A673 (cell line): ENCODE measurements around the gene DUSP15. TPM values are rescaled to one million over a fixed set of nuclear protein-coding genes. Genes with fewer than 3 reads are reported as not detected.

Source experiments
- BruUV-seq: library from RNA; stranded (reverse); fragments of 400-500 nt; replicated peaks from 2 replicates; lab custom pipeline; 2021; lab: Mats Ljungman, UMichigan
- CTCF ChIA-PET: fragments of 300-600 bp; sonication (Branson Sonifier 250); formaldehyde crosslinking; loops from one replicate; lab custom pipeline; 2022; ENCODE audit warnings: antibody characterized with exemption; lab: Charles Lee
- POLR2A ChIA-PET: fragments of 300-600 bp; sonication (Branson Sonifier 250); formaldehyde crosslinking; loops from one replicate; lab custom pipeline; 2022; ENCODE audit warnings: antibody characterized with exemption; ENCODE audit not compliant: low non-redundant PET; lab: Charles Lee
- DNase-seq: peaks from one replicate; pipeline ENCODE4 v3.0.0-alpha.2; 2015; ENCODE audit warnings: low spot score
- H3K27ac ChIP-seq: fragments of 200-600 bp; sonication (generic); 2 replicates; pipeline ENCODE4 v1.5.1; 2016; ENCODE audit warnings: mixed run types, low read depth, mild to moderate bottlenecking, mixed read lengths, antibody characterized with exemption, low read length; ENCODE audit not compliant: poor library complexity, severe bottlenecking
- H3K27me3 ChIP-seq: fragments of 200-600 bp; sonication (generic); replicated peaks from 2 replicates; pipeline ENCODE4 v1.6.1; 2017; ENCODE audit warnings: mixed run types, low read depth, mild to moderate bottlenecking, mixed read lengths, antibody characterized with exemption, low read length; ENCODE audit not compliant: insufficient read depth, poor library complexity
- H3K36me3 ChIP-seq: fragments of 200-600 bp; sonication (generic); 2 replicates; pipeline ENCODE4 v1.6.1; 2016; ENCODE audit warnings: mixed run types, mild to moderate bottlenecking, mixed read lengths, antibody characterized with exemption, low read length; ENCODE audit not compliant: insufficient read depth, poor library complexity, severe bottlenecking
- H3K4me1 ChIP-seq: fragments of 200-600 bp; sonication (generic); 2 replicates; pipeline ENCODE4 v1.6.1; 2017; ENCODE audit warnings: mixed run types, mild to moderate bottlenecking, mixed read lengths, antibody characterized with exemption, low read length; ENCODE audit not compliant: insufficient read depth, poor library complexity, severe bottlenecking
- H3K4me3 ChIP-seq: fragments of 200-600 bp; sonication (generic); 2 replicates; pipeline ENCODE4 v1.5.1; 2016; ENCODE audit warnings: low read depth, mixed run types, mild to moderate bottlenecking, mixed read lengths, low read length; ENCODE audit not compliant: poor library complexity, severe bottlenecking
- H3K9me3 ChIP-seq: fragments of 200-600 bp; sonication (generic); 2 replicates; pipeline ENCODE4 v1.6.1; 2016; ENCODE audit warnings: mixed run types, low read depth, mild to moderate bottlenecking, mixed read lengths, antibody characterized with exemption, low read length; ENCODE audit not compliant: poor library complexity, severe bottlenecking
- EZH2 ChIP-seq: fragments of 200-600 bp; sonication (generic); IDR thresholded peaks from 2 replicates; pipeline ENCODE4 v1.6.1; 2017; ENCODE audit warnings: borderline replicate concordance, low read depth, mild to moderate bottlenecking, mixed read lengths, antibody characterized with exemption, low read length; ENCODE audit not compliant: poor library complexity, severe bottlenecking
- intact Hi-C: fragments of 100-400 bp; cut with micrococcal nuclease; formaldehyde crosslinking; loops from one replicate; pipeline ENCODE4 v1.10.0; 2022; ENCODE audit not compliant: unreplicated experiment
- total RNA-seq: library from RNA; stranded (reverse); gene quantifications from 2 replicates; pipeline ENCODE4 v1.2.3, GENCODE V29; 2021
- TF ChIP-seq, protein P1 (sequence below): fragments of 300-800, 200-600 bp; sonication (generic); conservative IDR thresholded peaks from 2 replicates; pipeline ENCODE4 v1.5.1; 2017; ENCODE audit warnings: low read depth, mild to moderate bottlenecking, antibody characterized with exemption, low read length, moderate library complexity, mixed read lengths

DUSP15 gene
- total RNA-seq, 1 experiment from 2014 or later, result not detected

DNA sequence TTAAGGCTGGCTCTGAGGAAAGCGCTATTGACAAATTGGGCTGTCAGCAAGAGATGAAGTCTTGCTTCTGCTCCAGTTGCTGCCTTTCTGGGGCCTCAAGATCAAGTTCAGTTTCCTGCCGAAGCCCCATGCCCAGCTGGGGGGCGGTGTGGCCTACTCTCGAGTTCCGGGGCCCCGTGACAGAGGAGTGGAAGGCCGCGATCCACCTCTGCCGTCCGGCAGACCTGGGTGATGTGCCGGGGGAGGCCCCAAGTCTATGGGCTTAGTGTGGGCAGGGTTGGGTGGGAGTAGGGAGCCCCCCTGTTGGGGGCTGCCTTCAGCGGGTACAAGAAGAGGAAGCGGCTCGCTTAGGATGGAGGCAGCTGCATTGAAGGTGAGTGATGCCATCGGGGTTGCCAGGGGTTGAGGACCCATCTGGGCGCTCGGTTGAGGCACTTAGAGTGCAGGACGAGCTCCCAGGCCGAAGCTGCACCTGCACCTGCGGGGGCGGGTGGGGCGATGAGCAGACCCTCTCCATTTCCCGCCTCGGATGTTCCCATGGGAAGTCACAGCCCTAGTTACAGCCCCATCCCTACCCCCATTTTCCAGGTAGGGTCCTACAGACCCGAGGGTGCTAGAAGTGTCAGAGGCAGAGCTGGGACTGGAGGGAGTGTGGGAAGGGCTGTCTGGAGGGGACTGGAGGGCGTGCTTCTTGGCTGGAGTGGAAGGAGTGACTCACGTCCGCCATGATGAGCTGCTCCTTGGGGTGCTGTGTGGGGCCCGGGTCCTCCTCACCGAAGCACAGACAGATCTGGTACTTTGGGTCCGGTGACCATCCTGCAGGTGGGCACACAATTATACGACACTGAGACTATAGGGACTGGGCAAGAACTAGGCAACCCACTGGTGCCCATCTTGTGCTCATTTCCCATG, 22.0 kb downstream of the DUSP15 start:
- Histone ChIP-seq H3K27me3 (peaks cover 29% of the 10 kb centered on the region), H3K9me3 (no peaks in the 10 kb centered on the region), H3K36me3 (no peaks in the 10 kb centered on the region), H3K27ac (no peak overlapping the region), H3K4me1 (no peaks in the 10 kb centered on the region), H3K4me3 (no peak overlapping the region)
- intact Hi-C loops, result no loop called here
- TF ChIP-seq EZH2, result no peak
- TF ChIP-seq, protein P1, sequence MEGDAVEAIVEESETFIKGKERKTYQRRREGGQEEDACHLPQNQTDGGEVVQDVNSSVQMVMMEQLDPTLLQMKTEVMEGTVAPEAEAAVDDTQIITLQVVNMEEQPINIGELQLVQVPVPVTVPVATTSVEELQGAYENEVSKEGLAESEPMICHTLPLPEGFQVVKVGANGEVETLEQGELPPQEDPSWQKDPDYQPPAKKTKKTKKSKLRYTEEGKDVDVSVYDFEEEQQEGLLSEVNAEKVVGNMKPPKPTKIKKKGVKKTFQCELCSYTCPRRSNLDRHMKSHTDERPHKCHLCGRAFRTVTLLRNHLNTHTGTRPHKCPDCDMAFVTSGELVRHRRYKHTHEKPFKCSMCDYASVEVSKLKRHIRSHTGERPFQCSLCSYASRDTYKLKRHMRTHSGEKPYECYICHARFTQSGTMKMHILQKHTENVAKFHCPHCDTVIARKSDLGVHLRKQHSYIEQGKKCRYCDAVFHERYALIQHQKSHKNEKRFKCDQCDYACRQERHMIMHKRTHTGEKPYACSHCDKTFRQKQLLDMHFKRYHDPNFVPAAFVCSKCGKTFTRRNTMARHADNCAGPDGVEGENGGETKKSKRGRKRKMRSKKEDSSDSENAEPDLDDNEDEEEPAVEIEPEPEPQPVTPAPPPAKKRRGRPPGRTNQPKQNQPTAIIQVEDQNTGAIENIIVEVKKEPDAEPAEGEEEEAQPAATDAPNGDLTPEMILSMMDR, result no peak
- DNase-seq, result no peak
- ChIA-PET POLR2A (no interaction called here), CTCF (no interaction called here)
- no TSS peak for BruUV-seq

DNA sequence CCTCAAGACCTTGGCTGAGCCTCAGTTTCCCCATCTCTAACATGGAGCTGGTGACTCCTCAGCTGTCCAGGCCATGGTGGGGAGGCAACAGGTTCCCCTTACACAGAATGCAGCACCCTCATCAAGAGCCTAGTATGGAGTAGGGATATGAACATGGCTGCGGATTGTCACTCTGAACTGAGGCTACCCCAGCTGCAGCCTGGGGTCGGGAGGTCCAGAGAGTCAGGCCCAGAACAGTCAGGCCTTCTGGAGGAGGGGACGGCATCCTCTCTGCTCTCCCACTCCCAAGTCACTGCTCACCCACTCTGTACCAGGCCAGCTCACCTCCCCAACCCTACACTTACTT, 23.6 kb downstream of the DUSP15 start:
- H3K36me3 ChIP-seq, result no peaks in the 10 kb centered on the region
- intact Hi-C loops, result loop anchor here (2.0 kb wide), 1 partner anchor 24 kb away; no protein-coding TSS in a partner anchor
- no peak overlapping the region for H3K27ac ChIP-seq
- H3K27me3 ChIP-seq, result peaks cover 29% of the 10 kb centered on the region
- no peaks in the 10 kb centered on the region for H3K4me1 ChIP-seq
- POLR2A ChIA-PET, result no interaction called here
- H3K4me3 ChIP-seq, result no peak overlapping the region
- CTCF ChIA-PET, result interaction anchor here (0.6 to 1.1 kb wide), 5 partner anchors 8 to 118 kb away, joined by 3 to 11 read pairs (median 3); partner anchors contain the start of gene PDRG1
- DNase-seq, result no peak
- no TSS peak for BruUV-seq
- no peaks in the 10 kb centered on the region for H3K9me3 ChIP-seq
- no peak for TF ChIP-seq EZH2
- TF ChIP-seq, protein P1, result peak; percentile 28

DNA sequence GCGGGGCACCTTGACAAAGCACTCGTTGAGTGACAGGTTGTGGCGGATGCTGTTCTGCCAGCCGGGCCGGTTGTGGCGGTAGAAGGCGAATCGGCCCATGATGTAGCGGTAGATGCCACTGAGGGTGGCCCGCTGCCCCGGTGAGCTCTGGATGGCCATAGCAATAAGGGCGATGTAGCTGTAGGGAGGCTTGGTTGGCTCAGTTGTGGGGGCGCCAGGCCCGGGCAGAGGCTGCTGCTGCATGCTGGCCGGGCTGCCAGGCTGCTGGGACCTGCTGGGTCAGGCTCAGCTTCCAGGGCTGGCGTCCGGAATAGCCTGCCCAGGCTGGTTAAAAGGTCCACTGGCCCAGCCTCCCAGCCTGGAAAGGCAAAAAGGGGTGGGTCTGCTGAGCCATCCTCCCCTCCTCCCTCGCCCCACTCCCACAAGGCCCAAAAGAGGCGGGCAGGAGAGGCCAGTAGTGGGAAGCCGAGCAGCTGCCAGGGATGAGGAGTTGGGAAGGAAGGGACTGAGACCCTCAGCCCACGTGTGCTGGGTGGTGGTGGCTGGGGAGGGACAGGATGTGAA, 24.9 kb downstream of the DUSP15 start, which contains the start of gene FOXS1:
TSS of gene FOXS1 (minus strand) at position 305 of the 564 bp plus-strand sequence. CDS start at position 243, 62 bp downstream.
- CTCF ChIA-PET, result no interaction called here
- DNase-seq, result no peak
- intact Hi-C loops, result no loop called here

More for the DNA sequence above, 24.9 kb downstream of the DUSP15 start, which contains the start of gene FOXS1:
- Histone ChIP-seq H3K4me1 (no peaks in the 10 kb centered on the region), H3K9me3 (no peaks in the 10 kb centered on the region), H3K36me3 (no peaks in the 10 kb centered on the region), H3K27me3 (peaks cover 19% of the 10 kb centered on the region), H3K27ac (no peak within 1 kb of the TSS), H3K4me3 (no peak within 1 kb of the TSS)
- POLR2A ChIA-PET, result no interaction called here
- TF ChIP-seq EZH2, result no peak
- TF ChIP-seq, protein P1, result no peak
- no TSS peak for BruUV-seq
